Thoracic aorta (tissue), 2 donors: ENCODE results near the gene GGACT. TPM values are rescaled to one million over a fixed set of nuclear protein-coding genes. Genes with fewer than 3 reads are reported as not detected.

Source experiments
- ATAC-seq: fragments of 150-250 bp; one replicate; pipeline ENCODE4 v1.8.0; 2017; ENCODE audit warnings: low read depth; ENCODE audit not compliant: insufficient number of reproducible peaks, low FRiP score
- DNase-seq: peaks from one replicate; pipeline ENCODE4 v3.0.0-alpha.2; 2020; ENCODE audit warnings: low spot score
- H3K27ac ChIP-seq, 2 donors: fragments of 200-600 bp; sonication (generic); 1 replicate in 1 of 2; 2 replicates in 1 of 2; pipeline ENCODE4 v1.5.1; 2016; ENCODE audit warnings: mild to moderate bottlenecking in 2 of 2, moderate library complexity in 2 of 2
- H3K27me3 ChIP-seq: fragments of 200-600 bp; sonication (generic); replicated peaks from 2 replicates; pipeline ENCODE4 v1.6.0; 2016; ENCODE audit warnings: mild to moderate bottlenecking; ENCODE audit not compliant: insufficient read depth
- H3K36me3 ChIP-seq: fragments of 200-600 bp; sonication (generic); one replicate; pipeline ENCODE4 v1.5.1; 2016
- H3K4me1 ChIP-seq, 2 donors: fragments of 200-600 bp; sonication (generic); 1 replicate in 1 of 2; 2 replicates in 1 of 2; pipeline versions ENCODE4 v1.5.1 to v1.6.0; 2016; ENCODE audit warnings: low read depth in 2 of 2, mild to moderate bottlenecking in 1 of 2; ENCODE audit not compliant: control insufficient read depth in 1 of 2
- H3K4me3 ChIP-seq: fragments of 200-600 bp; sonication (generic); 2 replicates; pipeline ENCODE4 v1.5.1; 2016; ENCODE audit warnings: mild to moderate bottlenecking
- H3K9me3 ChIP-seq: fragments of 200-600 bp; sonication (generic); 2 replicates; pipeline ENCODE4 v1.5.1; 2016
- total RNA-seq, 2 donors: library from RNA; depleted of rRNA; stranded (reverse); fragments of >200 nt; gene quantifications; one replicate each; pipeline versions ENCODE4 v1.1.0 to v1.2.3, GENCODE V29; 2016
- TF ChIP-seq, protein P1 (sequence below): fragments of 200-600 bp; sonication (generic); IDR thresholded peaks from one replicate; pipeline ENCODE4 v1.5.1; 2019; ENCODE audit warnings: antibody characterized with exemption

GGACT gene
- total RNA-seq, 2 donors from 2014 or later, result 0.27 to 0.92 TPM

- no peaks in the 10 kb centered on the region for H3K4me1 ChIP-seq
- H3K27me3 ChIP-seq, result no peaks in the 10 kb centered on the region
- peaks cover 17% of the 10 kb centered on the region for H3K36me3 ChIP-seq
- ATAC-seq (no peak), DNase-seq (no peak)
- TF ChIP-seq, protein P1, sequence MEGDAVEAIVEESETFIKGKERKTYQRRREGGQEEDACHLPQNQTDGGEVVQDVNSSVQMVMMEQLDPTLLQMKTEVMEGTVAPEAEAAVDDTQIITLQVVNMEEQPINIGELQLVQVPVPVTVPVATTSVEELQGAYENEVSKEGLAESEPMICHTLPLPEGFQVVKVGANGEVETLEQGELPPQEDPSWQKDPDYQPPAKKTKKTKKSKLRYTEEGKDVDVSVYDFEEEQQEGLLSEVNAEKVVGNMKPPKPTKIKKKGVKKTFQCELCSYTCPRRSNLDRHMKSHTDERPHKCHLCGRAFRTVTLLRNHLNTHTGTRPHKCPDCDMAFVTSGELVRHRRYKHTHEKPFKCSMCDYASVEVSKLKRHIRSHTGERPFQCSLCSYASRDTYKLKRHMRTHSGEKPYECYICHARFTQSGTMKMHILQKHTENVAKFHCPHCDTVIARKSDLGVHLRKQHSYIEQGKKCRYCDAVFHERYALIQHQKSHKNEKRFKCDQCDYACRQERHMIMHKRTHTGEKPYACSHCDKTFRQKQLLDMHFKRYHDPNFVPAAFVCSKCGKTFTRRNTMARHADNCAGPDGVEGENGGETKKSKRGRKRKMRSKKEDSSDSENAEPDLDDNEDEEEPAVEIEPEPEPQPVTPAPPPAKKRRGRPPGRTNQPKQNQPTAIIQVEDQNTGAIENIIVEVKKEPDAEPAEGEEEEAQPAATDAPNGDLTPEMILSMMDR, result no peak
- H3K9me3 ChIP-seq, result no peaks in the 10 kb centered on the region
- H3K4me3 ChIP-seq, result no peak overlapping the region
- H3K27ac ChIP-seq, result no peak overlapping the region
Measured at GRCh38 chr13:100634696-100635095, 46.1 kb upstream of the GGACT start.

DNA sequence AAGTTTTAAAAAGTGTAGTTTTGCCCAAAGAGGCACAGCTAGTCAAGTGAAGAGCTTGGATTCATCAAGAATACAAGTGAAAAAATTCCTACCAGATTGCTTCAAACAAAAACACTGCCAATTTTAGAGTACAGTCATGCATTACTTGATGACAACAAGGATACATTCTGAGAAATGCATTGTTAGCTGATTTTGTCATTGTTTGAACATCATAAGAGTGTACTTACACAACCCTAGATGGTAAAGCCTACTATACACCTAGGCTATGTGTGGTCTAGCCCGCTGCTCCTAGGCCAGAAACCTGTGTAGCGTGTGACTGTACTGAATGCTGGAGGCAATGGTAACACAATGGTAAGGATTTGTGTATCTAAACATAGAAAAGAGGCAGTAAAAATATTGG lies 44.9 kb upstream of the GGACT start:
- Histone ChIP-seq H3K27me3 (no peaks in the 10 kb centered on the region), H3K4me1 (no peaks in the 10 kb centered on the region), H3K4me3 (no peak overlapping the region), H3K36me3 (peaks cover 17% of the 10 kb centered on the region), H3K9me3 (no peaks in the 10 kb centered on the region), H3K27ac (no peak overlapping the region)
- TF ChIP-seq, protein P1, result no peak
- DNase-seq, result no peak
- ATAC-seq, result no peak

DNA sequence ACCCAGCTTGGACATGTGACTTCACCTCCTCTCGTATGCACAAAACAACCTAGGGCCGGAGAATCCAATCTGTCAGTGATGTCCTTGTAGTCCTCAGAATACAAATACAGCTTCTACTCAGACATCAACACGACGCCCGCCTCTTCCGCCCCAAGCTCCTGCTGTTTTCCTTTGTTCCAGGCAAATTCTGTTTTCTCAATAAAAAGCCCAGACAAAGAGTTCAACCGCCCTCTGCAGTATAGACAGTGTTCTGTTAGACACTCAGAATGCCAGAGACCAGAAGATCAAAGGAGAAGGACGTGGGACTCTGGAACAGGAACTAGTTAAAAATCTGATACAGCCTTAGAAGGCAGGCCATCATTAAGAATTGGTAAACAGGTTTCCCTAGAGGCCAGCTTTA lies 42.0 kb upstream of the GGACT start:
- ATAC-seq, result no peak
- H3K27me3 ChIP-seq, result no peaks in the 10 kb centered on the region
- peaks cover 6% of the 10 kb centered on the region for H3K36me3 ChIP-seq
- no peaks in the 10 kb centered on the region for H3K9me3 ChIP-seq
- no peaks in the 10 kb centered on the region for H3K4me1 ChIP-seq
- no peak overlapping the region for H3K4me3 ChIP-seq
- DNase-seq, result no peak
- H3K27ac ChIP-seq, result no peak overlapping the region
- TF ChIP-seq, protein P1, result no peak

DNA sequence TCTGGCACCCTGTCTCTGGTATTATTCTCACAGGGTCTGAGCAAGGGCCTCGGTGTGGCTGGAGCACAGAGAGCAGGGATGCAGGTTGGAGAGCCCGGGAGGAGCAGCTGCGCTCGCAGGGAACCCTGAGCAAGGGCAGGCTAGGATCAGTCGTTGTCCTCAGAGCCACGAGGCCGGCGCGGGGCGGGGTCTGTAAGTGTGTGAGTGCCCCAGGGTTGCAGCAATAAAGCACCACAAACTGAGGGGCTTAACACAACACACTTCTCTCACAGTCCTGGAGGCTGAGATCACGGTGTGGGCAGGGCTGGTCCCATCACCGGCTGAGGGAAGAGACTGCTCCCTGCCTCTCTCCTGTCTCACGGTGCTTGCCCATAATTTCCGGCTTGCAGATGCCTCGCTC lies 38.5 kb upstream of the GGACT start:
- DNase-seq (no peak), ATAC-seq (no peak)
- Histone ChIP-seq H3K4me1 (no peaks in the 10 kb centered on the region), H3K27ac (no peak overlapping the region), H3K4me3 (no peak overlapping the region), H3K27me3 (no peaks in the 10 kb centered on the region), H3K36me3 (no peaks in the 10 kb centered on the region), H3K9me3 (no peaks in the 10 kb centered on the region)
- TF ChIP-seq, protein P1, result no peak

GRCh38 chr13:100625447-100625846 lies 36.9 kb upstream of the GGACT start:
- H3K27ac ChIP-seq, result no peak overlapping the region
- no peaks in the 10 kb centered on the region for H3K4me1 ChIP-seq
- H3K36me3 ChIP-seq, result no peaks in the 10 kb centered on the region
- no peaks in the 10 kb centered on the region for H3K9me3 ChIP-seq
- ATAC-seq, result no peak
- H3K27me3 ChIP-seq, result no peaks in the 10 kb centered on the region
- H3K4me3 ChIP-seq, result no peak overlapping the region
- TF ChIP-seq, protein P1, result no peak
- DNase-seq, result no peak
